ENCODE measurements around the gene CFAP73. TPM values are rescaled to one million over a fixed set of nuclear protein-coding genes. Genes with fewer than 3 reads are reported as not detected.

Gene CFAP73
- total and polyA plus RNA-seq, 2 of the 8 experiments (the other 6 are each of a cell fraction or from before 2014, with no cell fraction given), result 0.45 to 0.56 TPM

DNA sequence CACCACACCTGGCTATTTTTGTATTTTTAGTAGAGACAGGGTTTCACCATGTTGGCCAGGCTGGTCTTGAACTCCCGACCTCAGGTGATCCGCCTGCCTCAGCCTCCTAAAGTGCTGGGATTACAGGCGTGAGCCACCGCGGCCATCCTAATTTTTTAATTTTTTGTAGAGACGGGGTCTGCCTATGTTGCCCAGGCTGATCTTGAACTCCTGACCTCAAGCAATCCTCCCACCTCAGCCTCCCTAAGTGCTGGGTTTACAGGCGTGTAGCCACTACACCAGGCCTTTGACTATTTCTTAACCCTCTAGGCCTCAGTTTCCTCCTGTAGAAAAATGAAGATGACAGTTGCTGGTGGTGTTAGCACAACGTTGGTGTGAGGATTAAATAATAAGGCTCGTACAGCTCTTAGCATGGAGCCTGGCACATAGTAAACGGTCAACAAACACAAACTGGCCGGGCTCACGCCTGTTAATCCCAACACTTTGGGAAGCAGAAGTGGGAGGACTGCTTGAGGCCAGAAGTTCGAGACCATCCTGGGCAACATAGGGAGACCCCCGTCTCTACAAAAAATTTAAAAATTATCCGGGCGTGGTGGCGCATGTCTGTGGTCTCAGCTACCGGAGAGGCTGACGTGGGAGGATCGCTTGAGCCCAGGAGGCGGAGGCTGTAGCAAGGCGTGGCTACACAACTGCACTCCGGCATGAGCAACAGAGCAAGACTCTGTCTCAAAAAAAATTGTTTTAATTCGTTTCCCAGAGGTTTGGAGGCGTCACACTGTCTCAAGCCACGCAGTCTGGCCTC lies 34.8 kb downstream of the CFAP73 start (continued):
- no peak for TF ChIP-seq BCL11A (IDR thresholded peaks at IDR 0.05; ENCODE audit: low read depth in 2 of 2, low read length in 2 of 2)

Data from H1 (cell line).